HG03520 (cell line): ENCODE results near the gene FOXO3.
"Not testable (repeated sequence)": the region's sequence is repeated elsewhere in the genome, so short reads cannot be mapped to it uniquely, and the experiment has no call there.

Experiments
- ATAC-seq: cut with Tn5 transposase; IDR thresholded peaks from one replicate; pipeline ENCODE4 v1.9.1; 2021; ENCODE audit warnings: mild to moderate bottlenecking, moderate library complexity; ENCODE audit not compliant: unreplicated experiment

The FOXO3 gene

GRCh38 chr6:108677357-108677756, 116.6 kb downstream of the FOXO3 start:
- no peak for ATAC-seq

GRCh38 chr6:108677894-108678293, 117.2 kb downstream of the FOXO3 start:
- ATAC-seq: no peak

GRCh38 chr6:108680314-108680713, 119.6 kb downstream of the FOXO3 start:
- not testable (repeated sequence) for ATAC-seq

- not testable (repeated sequence) for ATAC-seq
Measured at GRCh38 chr6:108681721-108682120, 121.0 kb downstream of the FOXO3 start.

- ATAC-seq: not testable (repeated sequence)
Measured at GRCh38 chr6:108682383-108683119, 121.8 kb downstream of the FOXO3 start.

- not testable (repeated sequence) for ATAC-seq
Measured at GRCh38 chr6:108683976-108684375, 123.3 kb downstream of the FOXO3 start.

- no peak for ATAC-seq
Measured at GRCh38 chr6:108684771-108685329, 124.1 kb downstream of the FOXO3 start.

- ATAC-seq: no peak
Measured at GRCh38 chr6:108685970-108686369, 125.3 kb downstream of the FOXO3 start.

GRCh38 chr6:108686896-108687295, 126.2 kb downstream of the FOXO3 start:
- ATAC-seq: no peak

GRCh38 chr6:108687921-108688320, 127.2 kb downstream of the FOXO3 start:
- no peak for ATAC-seq

GRCh38 chr6:108689272-108690161, 128.8 kb downstream of the FOXO3 start:
- no peak for ATAC-seq

- no peak for ATAC-seq
Measured at GRCh38 chr6:108690326-108691049, 129.8 kb downstream of the FOXO3 start.

- ATAC-seq: no peak
Measured at GRCh38 chr6:108693430-108694154, 132.9 kb downstream of the FOXO3 start.

- no peak for ATAC-seq
Measured at GRCh38 chr6:108694816-108695215, 134.1 kb downstream of the FOXO3 start.

- no peak for ATAC-seq
Measured at GRCh38 chr6:108697561-108698161, 136.9 kb downstream of the FOXO3 start.

GRCh38 chr6:108698593-108699289, 138.0 kb downstream of the FOXO3 start:
- no peak for ATAC-seq

GRCh38 chr6:108699290-108700041, 138.7 kb downstream of the FOXO3 start:
- no peak for ATAC-seq

GRCh38 chr6:108702106-108702851, 141.6 kb downstream of the FOXO3 start:
- ATAC-seq: no peak
